HG02870 (cell line): ENCODE results near the gene SLC27A6.
"Not testable (repeated sequence)": the region's sequence is repeated elsewhere in the genome, so short reads cannot be mapped to it uniquely, and the experiment has no call there.

Experiments used
- ATAC-seq: cut with Tn5 transposase; IDR thresholded peaks from one replicate; pipeline ENCODE4 v1.9.1; 2021; ENCODE audit warnings: mild to moderate bottlenecking, moderate library complexity; ENCODE audit not compliant: unreplicated experiment

Gene SLC27A6, protein sequence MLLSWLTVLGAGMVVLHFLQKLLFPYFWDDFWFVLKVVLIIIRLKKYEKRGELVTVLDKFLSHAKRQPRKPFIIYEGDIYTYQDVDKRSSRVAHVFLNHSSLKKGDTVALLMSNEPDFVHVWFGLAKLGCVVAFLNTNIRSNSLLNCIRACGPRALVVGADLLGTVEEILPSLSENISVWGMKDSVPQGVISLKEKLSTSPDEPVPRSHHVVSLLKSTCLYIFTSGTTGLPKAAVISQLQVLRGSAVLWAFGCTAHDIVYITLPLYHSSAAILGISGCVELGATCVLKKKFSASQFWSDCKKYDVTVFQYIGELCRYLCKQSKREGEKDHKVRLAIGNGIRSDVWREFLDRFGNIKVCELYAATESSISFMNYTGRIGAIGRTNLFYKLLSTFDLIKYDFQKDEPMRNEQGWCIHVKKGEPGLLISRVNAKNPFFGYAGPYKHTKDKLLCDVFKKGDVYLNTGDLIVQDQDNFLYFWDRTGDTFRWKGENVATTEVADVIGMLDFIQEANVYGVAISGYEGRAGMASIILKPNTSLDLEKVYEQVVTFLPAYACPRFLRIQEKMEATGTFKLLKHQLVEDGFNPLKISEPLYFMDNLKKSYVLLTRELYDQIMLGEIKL

DNA sequence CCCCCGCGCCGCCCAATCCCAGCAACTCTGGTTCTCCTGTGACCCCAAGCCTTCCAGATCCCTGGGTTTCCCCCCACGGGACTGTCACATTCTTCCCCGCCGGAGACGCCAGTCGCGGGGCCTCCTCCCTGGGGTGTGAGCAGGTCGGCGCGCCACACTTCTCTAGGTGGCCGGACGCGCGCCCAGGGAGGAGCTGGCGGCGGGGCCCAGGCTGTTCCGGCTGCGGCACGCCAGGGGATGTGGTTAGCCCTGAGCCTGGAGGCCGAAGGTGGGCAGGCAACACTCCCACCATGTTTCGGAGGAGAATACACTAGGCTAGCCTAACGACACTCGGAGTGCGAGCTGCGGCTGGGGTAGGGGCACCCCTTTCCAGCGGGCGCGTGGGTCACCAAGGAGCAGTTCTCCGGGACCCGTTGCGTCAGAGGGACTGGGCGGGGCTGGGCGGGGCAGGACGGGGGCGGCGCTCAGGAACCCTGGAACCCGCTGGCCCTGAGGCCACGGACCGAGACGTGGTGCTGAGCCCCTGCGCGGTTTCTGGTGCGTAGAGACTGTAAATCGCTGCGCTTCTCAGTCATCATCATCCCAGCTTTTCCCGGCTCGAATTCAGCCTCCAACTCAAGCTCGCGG, at the start of gene SLC27A6:
SLC27A6 (plus strand) TSS at position 478 of the 627 bp plus-strand sequence. CDS start 650 bp downstream, outside the sequence.
- no peak for ATAC-seq

DNA sequence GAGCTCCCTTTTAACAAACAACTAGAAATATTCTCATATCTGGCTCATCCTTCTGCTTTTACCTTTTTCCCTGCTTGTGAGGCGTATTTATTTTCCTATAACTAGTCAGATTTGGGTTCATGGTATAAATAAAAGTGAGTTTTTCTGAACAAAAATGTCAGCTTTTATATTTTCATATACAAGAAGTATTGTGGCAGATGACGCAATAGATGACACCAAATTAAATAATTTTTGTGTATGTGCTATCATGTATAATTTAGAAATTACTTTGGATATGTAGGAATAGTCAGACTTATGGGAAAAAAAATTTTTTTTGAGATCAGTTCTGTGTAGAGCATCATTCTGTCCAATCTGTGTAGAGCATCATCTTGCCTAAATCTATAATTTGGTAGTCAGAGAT, 45.7 kb upstream of the SLC27A6 start:
- ATAC-seq: no peak

DNA sequence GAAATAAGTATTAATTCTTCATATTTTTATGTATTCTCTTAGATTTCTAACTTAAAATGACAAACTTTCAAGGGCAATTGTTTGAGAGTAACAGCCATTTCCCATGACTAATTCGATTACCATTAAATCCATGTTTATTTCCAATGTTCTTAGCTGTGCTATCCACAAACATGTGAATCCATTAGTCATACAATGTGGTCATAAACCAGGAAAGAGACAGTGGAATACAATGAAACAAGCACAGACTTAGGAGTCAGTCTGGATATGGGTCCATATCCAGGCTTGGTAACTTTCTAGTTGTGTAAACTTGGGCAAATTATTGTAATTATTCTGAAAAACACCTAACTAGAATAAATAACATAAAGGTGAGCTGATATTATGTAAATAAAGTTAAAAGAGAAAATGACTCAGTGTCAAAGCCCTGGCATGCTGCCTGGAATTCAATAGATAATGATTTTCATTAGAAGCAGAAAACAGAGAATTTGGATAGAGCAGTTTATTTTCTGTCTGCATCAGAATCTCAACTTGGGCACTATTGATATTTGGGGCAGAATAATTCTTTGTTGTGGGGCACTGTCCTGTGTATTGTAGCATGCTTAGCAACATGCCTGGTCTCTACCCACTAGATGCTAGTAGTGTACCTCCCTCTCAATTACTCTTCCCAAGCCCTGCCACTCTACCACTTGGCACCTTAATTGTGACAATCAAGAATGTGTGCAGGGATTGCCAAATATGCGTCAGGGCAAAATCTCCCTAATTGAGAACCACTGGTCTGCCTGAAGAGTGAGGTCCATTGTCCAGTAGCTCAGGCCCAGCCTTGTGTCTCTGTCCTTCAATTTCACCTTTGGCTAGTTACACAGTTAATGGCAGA, 44.7 kb upstream of the SLC27A6 start:
- ATAC-seq: no peak

DNA sequence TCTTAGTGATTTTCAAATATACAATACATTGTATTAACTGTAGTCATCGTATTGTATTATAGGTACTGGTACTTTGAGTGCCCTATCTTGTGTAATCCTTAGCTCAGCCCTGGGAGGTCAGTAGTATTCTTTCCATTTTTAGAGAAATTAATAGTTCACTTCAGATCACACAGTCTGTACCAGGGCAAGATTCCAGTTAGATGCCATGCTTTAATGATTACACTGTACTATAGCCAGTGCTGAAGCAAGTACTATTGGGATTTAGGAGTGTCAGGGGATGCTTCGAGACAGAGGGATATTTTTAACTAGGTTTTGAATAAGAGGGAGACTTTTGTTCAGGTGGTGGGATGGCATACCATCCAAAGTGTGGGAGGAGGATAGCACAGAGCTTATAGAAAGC, 41.0 kb upstream of the SLC27A6 start:
- ATAC-seq: no peak

DNA sequence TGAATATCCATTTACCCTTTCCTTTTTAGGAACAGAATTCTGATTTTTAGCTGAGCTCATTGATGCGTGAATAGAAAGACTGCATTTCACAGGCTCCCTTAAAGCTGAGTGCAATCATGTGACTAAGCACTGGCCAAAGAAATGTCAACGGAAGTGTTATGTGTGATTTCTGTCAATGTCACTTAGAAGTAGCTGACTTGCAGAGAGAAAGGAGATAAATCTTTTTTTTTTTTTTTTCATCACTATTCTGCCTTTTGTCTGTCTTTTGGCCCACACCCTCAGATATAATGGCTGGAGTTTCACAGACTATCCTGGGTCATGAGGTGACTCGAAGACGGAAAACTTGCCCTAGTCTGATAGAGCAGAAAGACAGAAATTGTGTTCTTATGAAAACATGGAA, 39.3 kb upstream of the SLC27A6 start:
- no peak for ATAC-seq

DNA sequence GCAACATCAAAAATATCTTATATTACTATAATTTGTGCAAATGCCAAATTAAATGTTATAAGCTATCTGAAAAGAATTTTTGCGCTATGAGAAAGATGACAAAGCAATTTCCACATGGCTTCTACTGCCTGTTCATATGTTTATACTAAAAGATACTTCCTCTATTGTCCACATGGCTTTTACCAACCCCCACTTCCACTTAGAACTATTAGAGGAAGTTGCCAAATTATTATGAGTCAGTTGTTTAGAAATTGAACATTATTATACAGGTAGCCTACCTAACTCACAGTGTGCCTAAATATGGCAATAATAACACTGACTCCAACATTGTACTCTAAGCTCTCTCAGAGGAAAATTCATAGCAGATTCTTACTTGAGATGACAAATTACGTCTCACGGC, 37.6 kb upstream of the SLC27A6 start:
- no peak for ATAC-seq

DNA sequence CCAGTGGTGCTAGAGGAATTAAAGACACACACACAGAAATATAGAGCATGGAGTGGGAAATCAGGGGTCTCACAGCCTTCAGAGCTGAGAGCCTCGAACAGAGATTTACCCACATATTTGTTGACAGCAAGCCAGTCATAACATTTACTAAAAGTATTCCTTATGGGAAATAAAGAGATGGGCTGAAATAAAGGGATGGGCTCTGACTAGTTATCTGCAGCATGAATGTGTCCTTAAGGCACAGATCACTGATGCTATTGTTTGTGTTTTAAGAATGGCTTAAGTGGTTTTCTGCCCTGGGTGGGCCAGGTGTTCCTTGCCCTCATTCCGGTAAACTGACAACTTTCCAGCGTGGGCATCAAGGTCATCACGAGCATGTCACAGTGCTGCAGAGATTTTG, 33.1 kb upstream of the SLC27A6 start:
- not testable (repeated sequence) for ATAC-seq

DNA sequence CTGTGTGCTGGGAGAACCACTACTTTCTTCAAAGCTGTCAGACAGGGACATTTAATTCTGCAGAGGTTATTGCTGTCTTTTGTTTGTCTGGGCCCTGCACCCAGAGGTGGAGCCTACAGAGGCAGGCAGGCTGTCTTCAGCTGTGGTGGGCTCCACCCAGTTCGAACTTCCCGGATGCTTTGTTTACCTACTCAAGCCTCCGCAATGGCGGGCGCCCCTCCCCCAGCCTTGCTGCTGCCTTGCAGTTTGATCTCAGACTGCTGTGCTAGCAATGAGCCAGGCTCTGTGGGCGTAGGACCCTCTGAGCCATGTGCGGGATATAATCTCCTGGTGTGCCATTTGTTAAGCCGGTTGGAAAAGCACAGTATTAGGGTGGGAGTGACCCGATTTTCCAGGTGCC, 22.2 kb upstream of the SLC27A6 start:
- ATAC-seq: not testable (repeated sequence)

DNA sequence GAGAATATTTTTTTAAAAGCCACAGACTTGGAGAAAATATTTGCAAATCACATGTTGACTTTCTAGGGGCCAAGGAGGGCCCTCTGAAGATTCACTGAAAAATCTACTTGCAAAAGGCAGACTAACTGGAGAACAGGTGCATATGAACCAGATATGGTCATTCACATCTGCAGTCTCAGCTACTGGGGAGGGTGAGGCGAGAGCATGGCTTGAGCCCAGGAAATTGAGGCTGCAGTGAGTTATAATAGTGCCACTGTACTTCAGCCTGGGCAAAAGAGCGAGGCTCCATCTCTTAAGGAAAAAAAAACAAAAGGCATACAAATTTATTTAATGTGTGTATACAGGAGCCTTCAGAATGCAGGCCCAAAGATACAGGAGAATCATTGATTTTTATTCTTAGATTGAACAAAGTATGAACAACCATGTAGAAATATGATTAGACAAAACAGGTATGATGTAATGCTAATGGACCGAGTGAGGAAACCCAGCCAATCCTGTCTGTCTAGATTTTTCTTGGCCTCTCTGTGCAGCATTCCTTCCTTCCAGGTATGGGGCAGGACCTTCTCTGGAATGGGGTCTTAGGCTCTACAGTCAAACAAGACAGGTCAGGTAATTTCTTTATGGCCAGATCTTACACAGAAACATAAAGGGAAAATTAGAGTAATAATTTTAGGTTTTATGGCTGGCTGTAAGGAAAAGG, 15.3 kb upstream of the SLC27A6 start:
- no peak for ATAC-seq

DNA sequence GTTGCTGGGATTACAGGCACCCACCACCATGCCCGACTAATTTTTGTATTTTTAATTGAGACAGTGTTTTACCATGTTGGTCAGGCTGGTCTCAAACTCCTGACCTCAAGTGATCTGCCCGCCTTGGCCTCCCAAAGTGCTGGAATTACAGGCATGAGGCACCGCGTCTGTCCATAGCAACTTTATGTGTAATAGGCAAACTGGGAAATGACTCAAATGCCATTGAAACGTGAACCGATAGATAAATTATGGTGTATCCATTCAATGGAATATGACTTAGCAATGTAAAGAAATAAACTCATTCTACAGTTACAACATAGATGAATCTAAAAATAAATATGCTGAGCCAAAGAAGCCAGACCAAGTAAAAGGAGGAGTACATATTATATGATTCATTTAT, 14.0 kb upstream of the SLC27A6 start:
- ATAC-seq: not testable (repeated sequence)

DNA sequence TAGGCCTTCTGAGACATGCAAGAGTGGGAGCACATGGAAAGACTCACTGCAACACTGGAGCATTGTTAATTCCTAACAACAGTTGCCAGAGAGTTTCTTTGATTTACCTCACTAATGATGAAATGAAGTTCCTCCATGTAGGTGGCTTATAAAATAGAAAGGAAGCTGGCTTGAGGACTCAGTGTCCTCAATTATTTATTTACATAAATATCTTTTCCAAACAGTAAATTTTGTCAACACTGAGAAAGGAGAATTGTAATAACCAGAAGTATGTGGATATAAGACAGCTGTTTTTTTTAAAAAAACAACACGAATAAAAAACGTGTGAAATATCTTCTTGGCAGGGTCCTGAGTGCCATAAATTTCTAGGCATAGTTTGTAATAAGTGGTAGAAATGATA, 9.1 kb upstream of the SLC27A6 start:
- no peak for ATAC-seq

DNA sequence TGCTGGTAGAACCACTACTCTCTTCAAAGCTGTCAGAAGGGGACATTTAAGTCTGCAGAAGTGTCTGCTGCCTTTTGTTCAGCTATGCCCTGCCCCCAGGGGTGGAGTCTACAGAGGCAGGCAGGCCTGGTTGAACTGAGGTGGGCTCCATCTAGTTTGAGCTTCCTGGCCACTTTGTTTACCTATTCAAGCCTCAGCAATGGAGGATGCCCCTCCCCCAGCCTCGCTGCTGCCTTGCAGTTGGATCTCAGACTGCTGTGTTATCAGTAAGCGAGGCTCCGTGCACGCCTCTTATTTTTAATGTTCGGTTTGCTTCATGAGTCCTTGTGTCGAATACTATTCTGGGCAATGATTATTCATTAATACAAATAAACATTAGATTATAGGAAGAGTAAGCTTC, 3.1 kb upstream of the SLC27A6 start:
- ATAC-seq: no peak

DNA sequence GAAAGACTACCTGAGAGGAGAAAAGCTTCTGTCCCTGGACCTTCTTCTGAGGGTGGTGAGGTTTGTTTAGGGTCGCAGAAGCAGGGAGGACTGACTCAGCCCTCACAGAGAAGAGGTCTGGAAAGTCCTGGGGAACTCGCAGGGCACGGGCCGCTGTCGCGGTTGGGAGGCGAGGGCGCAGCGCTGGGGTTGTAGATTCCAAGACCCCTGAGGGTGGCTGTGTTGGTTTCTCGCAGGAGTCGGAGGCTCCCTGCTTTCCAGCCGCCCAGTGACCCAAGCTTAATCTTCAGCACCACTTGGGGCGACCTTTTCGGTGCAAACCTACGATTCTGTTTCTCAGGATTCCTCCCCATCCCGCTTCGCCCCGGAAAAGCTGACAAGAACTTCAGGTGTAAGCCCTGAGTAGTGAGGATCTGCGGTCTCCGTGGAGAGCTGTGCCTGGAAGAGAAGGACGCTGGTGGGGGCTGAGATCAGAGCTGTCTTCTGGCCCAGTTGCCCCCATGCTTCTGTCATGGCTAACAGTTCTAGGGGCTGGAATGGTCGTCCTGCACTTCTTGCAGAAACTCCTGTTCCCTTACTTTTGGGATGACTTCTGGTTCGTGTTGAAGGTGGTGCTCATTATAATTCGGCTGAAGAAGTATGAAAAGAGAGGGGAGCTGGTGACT, 482 bp downstream of the SLC27A6 start:
- ATAC-seq: no peak

DNA sequence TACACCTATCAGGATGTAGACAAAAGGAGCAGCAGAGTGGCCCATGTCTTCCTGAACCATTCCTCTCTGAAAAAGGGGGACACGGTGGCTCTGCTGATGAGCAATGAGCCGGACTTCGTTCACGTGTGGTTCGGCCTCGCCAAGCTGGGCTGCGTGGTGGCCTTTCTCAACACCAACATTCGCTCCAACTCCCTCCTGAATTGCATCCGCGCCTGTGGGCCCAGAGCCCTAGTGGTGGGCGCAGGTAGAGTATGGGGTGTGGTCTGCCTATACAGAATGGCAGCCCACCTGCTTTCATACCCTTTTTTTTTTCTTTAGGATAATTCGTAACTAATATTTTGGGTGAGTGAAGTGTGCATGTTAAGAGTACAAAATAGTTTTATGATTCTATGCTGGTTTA, 1.1 kb downstream of the SLC27A6 start:
- no peak for ATAC-seq

DNA sequence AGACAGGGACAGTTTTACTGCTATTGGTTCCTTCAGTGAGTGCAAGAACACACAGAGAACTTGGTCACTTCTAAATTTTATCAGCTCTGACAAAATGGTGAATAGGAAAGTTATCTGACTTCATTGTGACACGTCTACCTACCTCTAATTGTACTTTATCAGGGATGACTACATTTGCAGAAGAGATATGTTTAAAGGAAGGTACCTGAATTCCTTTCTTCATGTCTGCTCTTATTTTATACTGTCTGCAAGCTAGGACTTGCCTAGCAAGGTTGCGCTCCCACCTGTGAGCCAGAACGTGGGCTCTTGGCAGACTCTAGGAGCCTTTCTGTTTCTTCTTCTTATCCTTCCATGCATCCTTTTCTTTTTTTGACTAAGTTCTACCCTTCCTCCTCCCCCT, 1.6 kb downstream of the SLC27A6 start:
- no peak for ATAC-seq

DNA sequence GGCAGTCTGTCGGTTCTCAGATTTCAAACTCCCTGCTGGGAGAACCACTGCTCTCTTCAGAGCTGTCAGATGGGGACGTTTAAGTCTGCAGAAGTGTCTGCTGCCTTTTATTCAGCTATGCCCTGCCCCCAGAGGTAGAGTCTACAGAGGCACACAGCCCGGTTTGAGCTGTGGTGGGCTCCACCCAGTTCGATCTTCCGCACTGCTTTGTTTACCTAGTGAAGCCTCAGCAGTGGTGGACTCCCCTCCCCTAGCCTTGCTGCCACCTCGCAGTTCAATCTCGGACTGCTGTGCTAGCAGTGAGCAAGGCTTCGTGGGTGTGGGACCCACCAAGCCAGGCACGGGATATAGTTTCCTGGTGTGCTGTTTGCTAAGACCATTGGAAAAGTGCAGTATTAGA, 8.0 kb downstream of the SLC27A6 start:
- ATAC-seq: no peak

DNA sequence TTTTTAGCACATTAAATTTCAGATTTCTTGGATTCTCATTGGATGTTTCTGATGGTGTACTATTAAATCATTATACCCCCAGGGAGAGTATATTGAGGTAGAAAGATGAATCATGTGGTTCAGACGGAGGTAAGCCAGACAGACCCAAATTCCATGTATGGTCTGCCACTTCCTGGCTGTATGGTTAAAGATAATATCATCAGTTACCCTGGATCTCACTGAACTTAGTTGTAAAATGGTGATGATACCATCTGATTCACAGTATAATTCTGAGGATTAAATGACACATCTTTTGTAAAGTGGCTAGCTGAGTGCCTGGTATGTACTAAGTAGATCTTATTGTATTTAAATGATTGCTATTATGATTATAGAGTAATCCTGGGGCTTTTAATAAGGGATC, 9.3 kb downstream of the SLC27A6 start:
- ATAC-seq: no peak

DNA sequence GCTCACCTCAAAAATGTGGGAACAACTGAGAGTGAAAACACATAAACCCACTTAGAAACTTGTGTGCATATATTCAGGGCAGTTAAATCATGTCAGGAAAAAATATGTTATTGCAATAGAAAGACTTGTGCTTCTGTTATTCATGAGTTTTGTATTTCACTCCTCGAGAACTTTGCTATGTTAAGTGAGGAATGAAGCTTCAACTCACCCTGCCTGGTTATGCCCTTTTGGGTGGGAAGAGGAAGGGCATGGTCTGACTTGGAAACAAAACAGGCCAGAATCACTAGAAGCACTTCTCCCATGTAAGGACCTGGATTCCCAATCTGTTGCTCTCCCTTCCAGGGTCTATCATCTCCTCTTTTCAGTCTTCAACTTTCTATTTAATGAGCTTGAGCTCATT, 14.5 kb downstream of the SLC27A6 start:
- no peak for ATAC-seq

DNA sequence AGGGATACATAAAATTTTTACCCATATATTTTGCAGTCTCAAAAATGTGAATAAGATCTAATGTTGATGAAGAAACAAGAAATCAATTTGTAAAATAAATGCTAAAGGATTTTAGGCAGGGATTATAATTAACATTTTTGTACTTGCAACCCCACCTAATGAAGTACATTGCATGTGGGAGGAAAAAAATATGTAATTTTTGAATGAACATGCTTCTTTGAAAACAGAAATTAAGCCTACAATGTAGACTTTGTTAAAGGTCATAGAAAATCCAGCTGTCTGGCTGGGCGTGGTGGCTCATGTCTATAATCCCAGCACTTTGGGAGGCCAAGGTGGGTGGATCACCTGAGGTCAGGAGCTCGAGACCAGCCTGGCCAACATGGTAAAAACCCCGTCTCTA, 15.6 kb downstream of the SLC27A6 start:
- ATAC-seq: no peak

DNA sequence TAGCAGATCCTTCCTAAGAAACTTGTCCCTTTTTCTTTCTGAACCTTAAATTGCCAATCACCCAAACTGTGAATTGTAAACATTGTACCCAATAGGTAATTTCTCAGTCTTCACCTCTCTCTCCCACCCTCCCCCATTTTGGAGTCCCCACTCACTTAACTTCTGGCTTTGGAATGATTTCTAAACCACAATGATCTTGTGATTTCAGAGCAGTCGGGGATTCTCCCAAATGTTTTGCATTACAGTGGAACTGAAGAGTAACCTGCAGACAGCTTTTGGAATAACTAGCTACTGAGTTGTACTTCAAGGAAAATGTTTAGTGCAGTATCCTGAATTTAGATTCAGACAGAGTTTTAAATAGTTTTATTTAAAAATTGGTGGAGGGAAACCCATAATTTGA, 19.2 kb downstream of the SLC27A6 start:
- ATAC-seq: no peak
